22Rv1 (cell line): ENCODE data around the gene MAN2B2.
A peak's percentile ranks its signal among the peaks of the same experiment; 100 is the strongest.

Experiments used
- H3K27ac ChIP-seq: fragments of 450-650 bp; 2 replicates; pipeline ENCODE4 v1.5.1; 2017
- CTCF ChIP-seq: fragments of 450-650 bp; IDR thresholded peaks from 2 replicates; pipeline ENCODE4 v1.5.1; 2017; ENCODE audit warnings: mild to moderate bottlenecking
- ZFX ChIP-seq: fragments of 450-650 bp; IDR thresholded peaks from 2 replicates; pipeline ENCODE4 v1.6.1; 2017; ENCODE audit warnings: antibody characterized with exemption, borderline replicate concordance

Gene MAN2B2

GRCh38 chr4:6574747-6575502 is at the start of gene MAN2B2:
Gene MAN2B2 (plus strand): TSS chr4:6575189. CDS start chr4:6575211, 22 bp downstream.
- no peak for TF ChIP-seq ZFX
- no peak; the same call in 1 of the 2 replicates for TF ChIP-seq CTCF
- H3K27ac ChIP-seq, result peak within 1 kb of the TSS; percentile 43

DNA sequence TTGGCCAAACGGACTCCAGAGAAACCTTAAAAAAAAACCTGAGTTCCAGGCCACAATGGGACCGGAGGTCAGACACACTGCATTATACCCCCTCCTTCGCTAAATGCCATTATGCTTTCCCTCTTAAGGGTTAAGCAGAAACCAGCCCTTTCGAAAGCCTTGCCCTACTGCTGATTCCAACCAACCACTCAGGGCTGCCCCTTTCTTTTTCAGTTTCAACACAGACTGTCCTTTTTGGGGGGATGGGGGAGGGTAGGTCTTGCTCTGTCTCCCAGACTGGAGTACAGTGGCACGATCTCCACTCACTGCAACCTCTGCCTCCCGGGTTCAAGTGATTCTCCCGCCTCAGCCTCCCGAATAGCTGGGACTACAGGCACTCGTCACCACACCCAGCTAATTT is 49.5 kb upstream of the MAN2B2 start:
- TF ChIP-seq ZFX (no peak), CTCF (no peak)
- no peak overlapping the region for H3K27ac ChIP-seq

- no peak for TF ChIP-seq CTCF
- no peak for TF ChIP-seq ZFX
Observed at GRCh38 chr4:6526156-6526555, 48.8 kb upstream of the MAN2B2 start.

GRCh38 chr4:6526671-6527091 is 48.3 kb upstream of the MAN2B2 start:
- TF ChIP-seq CTCF (no peak), ZFX (no peak)
- H3K27ac ChIP-seq, result no peak overlapping the region

More at GRCh38 chr4:6526156-6526555, 48.8 kb upstream of the MAN2B2 start:
- H3K27ac ChIP-seq, result no peak overlapping the region

GRCh38 chr4:6527259-6527658 is 47.7 kb upstream of the MAN2B2 start:
- no peak overlapping the region for H3K27ac ChIP-seq
- TF ChIP-seq CTCF (no peak), ZFX (no peak)

DNA sequence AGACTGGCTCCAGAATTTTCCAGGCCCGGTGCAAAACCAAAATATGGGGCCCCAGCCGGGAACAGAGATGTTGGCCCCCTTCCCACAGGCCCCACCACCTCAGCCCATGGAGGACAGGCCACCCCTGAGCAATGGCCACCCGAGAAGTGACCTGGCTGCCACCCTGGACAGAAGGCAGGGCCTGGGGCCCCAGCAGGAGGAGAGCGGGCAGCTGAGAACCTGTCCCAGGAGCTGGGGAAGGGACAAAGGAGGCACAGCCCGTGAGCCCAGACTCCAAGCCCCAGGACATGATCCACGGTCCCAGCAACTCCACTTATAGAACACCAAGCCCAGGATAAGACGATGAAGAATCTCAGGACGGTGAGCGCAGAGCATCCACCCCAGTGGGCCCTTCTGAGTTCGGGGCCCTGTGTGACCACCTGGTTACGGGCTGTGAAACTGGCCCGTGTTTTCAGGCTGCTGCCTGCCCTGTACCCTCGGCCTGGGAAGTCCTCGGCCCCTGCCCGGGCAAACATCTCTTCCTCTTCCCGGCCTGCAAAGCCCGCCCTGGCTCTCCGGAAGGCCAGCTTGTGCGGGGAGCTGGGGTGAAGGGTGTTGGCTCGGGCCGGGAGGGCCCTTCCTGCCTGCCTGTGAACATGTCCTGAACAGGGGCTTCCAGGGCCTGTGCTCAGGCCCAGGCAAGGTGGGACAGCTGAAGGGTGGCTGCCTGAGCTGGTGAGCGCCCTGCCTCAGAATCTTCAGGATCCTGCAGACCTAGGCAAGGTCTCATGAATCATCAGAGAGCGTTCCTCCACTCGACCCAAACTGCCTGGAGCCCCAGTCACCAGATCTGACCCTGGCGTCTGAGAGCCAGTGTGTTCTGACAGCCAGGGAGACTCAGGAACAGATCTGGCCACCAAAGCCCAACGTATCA is 47.0 kb upstream of the MAN2B2 start:
- TF ChIP-seq CTCF (no peak), ZFX (no peak)
- H3K27ac ChIP-seq, result no peak overlapping the region

DNA sequence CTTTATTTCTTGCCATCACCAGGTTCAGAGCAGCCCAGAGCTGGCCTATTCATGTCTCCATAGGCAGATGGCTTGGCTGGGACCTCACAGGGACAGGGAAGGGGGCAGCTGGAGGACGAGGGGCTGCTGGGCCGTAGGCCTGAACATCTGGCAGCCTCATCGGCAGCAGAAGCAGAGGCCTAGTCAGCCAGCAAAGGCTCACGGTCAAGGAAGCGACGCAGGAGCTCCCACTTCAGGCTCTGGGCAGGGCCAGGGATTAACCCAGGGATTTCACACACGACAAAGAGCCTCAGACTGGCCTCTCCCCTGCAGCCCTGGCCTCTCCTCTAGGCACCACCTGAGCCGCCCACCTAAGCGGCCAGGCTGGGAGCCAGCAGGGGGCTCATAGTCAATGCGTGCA is 46.0 kb upstream of the MAN2B2 start:
- TF ChIP-seq CTCF (no peak), ZFX (no peak)

More for the DNA sequence above, 46.0 kb upstream of the MAN2B2 start:
- no peak overlapping the region for H3K27ac ChIP-seq
